ENCODE measurements around the gene CKMT1A. TPM values are rescaled to one million over a fixed set of nuclear protein-coding genes. Genes with fewer than 3 reads are reported as not detected.
"Not testable (repeated sequence)": the region's sequence is repeated elsewhere in the genome, so short reads cannot be mapped to it uniquely, and the experiment has no call there.

CKMT1A gene
- total and polyA plus RNA-seq, 9 donors = 0.13 to 0.92 (median 0.40) TPM; not detected in 4

GRCh38 chr15:43692679-43693078, 980 bp upstream of the CKMT1A start:
- H3K27me3 ChIP-seq; H3K4me1 ChIP-seq (ENCODE audit: insufficient read depth); H3K4me3 ChIP-seq; H3K9me3 ChIP-seq; DNase-seq; intact Hi-C loops (cut with DNase I); H3K36me3 ChIP-seq; H3K27ac ChIP-seq: not testable (repeated sequence)
- 33% methylated on average over 1 to 3 of the region's 7 CpGs; no CpG with 5 or more reads in 1 of the 3 donors for WGBS, 3 donors

- Histone ChIP-seq H3K4me3 (no peak overlapping the region), H3K27me3 (no peaks in the 10 kb centered on the region), H3K36me3 (no peaks in the 10 kb centered on the region), H3K9me3 (no peaks in the 10 kb centered on the region), H3K27ac (no peak overlapping the region), H3K4me1 (ENCODE audit: insufficient read depth) (no peaks in the 10 kb centered on the region)
- TF ChIP-seq CTCF (IDR thresholded peaks at IDR 0.05) (no peak), POLR2A (IDR thresholded peaks at IDR 0.05) (no peak), EP300 (IDR thresholded peaks at IDR 0.05) (no peak)
- WGBS, 3 donors = 77 to 82% (median 81%) methylated on average over 7 of the region's 7 CpGs
- intact Hi-C loops (cut with DNase I) = no loop called here
- no peak for DNase-seq
Measured at GRCh38 chr15:43702174-43702573, 8.5 kb downstream of the CKMT1A start.

- 50 to 58% (median 57%) methylated on average over 8 of the region's 8 CpGs for WGBS, 3 donors
Measured at GRCh38 chr15:43702701-43703424, 9.2 kb downstream of the CKMT1A start.

GRCh38 chr15:43710431-43711131, 16.9 kb downstream of the CKMT1A start:
- DNase-seq; intact Hi-C loops (cut with DNase I); H3K4me3 ChIP-seq; H3K27me3 ChIP-seq; H3K36me3 ChIP-seq; H3K4me1 ChIP-seq (ENCODE audit: insufficient read depth); H3K27ac ChIP-seq; H3K9me3 ChIP-seq: not testable (repeated sequence)
- 17 to 76% (median 17%) methylated on average over 1 of the region's 12 CpGs for WGBS, 3 donors

More at GRCh38 chr15:43702701-43703424, 9.2 kb downstream of the CKMT1A start:
- DNase-seq = no peak
- no peaks in the 10 kb centered on the region for H3K27me3 ChIP-seq
- intact Hi-C loops (cut with DNase I) = no loop called here
- no peak overlapping the region for H3K4me3 ChIP-seq
- no peaks in the 10 kb centered on the region for H3K36me3 ChIP-seq
- H3K27ac ChIP-seq = no peak overlapping the region
- no peaks in the 10 kb centered on the region for H3K9me3 ChIP-seq
- no peaks in the 10 kb centered on the region for H3K4me1 ChIP-seq (ENCODE audit: insufficient read depth)
- TF ChIP-seq CTCF (IDR thresholded peaks at IDR 0.05) = no peak
- TF ChIP-seq POLR2A (IDR thresholded peaks at IDR 0.05) = no peak
- no peak for TF ChIP-seq EP300 (IDR thresholded peaks at IDR 0.05)

- WGBS, 3 donors = 67 to 75% (median 74%) methylated on average over 4 of the region's 4 CpGs
- Histone ChIP-seq H3K27me3 (no peaks in the 10 kb centered on the region), H3K4me3 (no peak overlapping the region), H3K27ac (no peak overlapping the region), H3K9me3 (no peaks in the 10 kb centered on the region), H3K4me1 (ENCODE audit: insufficient read depth) (no peaks in the 10 kb centered on the region), H3K36me3 (no peaks in the 10 kb centered on the region)
- TF ChIP-seq POLR2A (IDR thresholded peaks at IDR 0.05) = no peak
- DNase-seq = no peak
- intact Hi-C loops (cut with DNase I) = no loop called here
Measured at GRCh38 chr15:43723151-43723550, 29.5 kb downstream of the CKMT1A start.

- H3K27ac ChIP-seq; intact Hi-C loops (cut with DNase I); H3K36me3 ChIP-seq; H3K4me1 ChIP-seq (ENCODE audit: insufficient read depth); H3K4me3 ChIP-seq; DNase-seq; H3K27me3 ChIP-seq; H3K9me3 ChIP-seq: not testable (repeated sequence)
- WGBS, 3 donors = 95 to 100% (median 100%) methylated on average over 1 of the region's 1 CpG
Measured at GRCh38 chr15:43726306-43726705, 32.6 kb downstream of the CKMT1A start.

- not testable (repeated sequence) for H3K9me3 ChIP-seq
- WGBS, 3 donors = 47 to 59% (median 47%) methylated on average over 1 of the region's 1 CpG
Measured at GRCh38 chr15:43728053-43728725, 34.5 kb downstream of the CKMT1A start.

More at GRCh38 chr15:43728053-43728725, 34.5 kb downstream of the CKMT1A start:
- H3K36me3 ChIP-seq; intact Hi-C loops (cut with DNase I); H3K4me1 ChIP-seq (ENCODE audit: insufficient read depth); DNase-seq; H3K27me3 ChIP-seq; H3K27ac ChIP-seq; H3K4me3 ChIP-seq: not testable (repeated sequence)
